GM23338 (cell line): ENCODE measurements around the gene PRKCH.

Experiments
- CTCF ChIP-seq, 2 experiments: fragments of 200-600 bp in 1 of 2; sonication (generic) in 1 of 2; conservative IDR thresholded peaks; 2 replicates each; pipeline versions ENCODE4 v1.5.1 to v1.6.1; 2016 to 2017; ENCODE audit warnings: antibody characterized with exemption in 2 of 2, low read depth in 2 of 2, mild to moderate bottlenecking in 2 of 2, moderate library complexity in 1 of 2
- EZH2 ChIP-seq: fragments of 200-600 bp; sonication (generic); IDR thresholded peaks from one replicate; pipeline ENCODE4 v1.8.0; 2017; ENCODE audit warnings: antibody characterized with exemption, mild to moderate bottlenecking, low read depth; ENCODE audit not compliant: unreplicated experiment
- EZH2phosphoT487 ChIP-seq: fragments of 200-600 bp; sonication (generic); IDR thresholded peaks from one replicate; pipeline ENCODE4 v1.8.1; 2018; ENCODE audit warnings: antibody characterized with exemption; ENCODE audit not compliant: unreplicated experiment
- POLR2AphosphoS5 ChIP-seq: IDR thresholded peaks from 2 replicates; pipeline ENCODE4 v1.6.1; 2016; ENCODE audit warnings: antibody characterized with exemption, low read depth
- ZNF114 ChIP-seq: fragments of 250-450 bp; sonication (Bioruptor Pico); IDR thresholded peaks from 2 replicates; pipeline ENCODE4 v1.5.0; 2020; ENCODE audit warnings: mild to moderate bottlenecking, moderate library complexity

DNA sequence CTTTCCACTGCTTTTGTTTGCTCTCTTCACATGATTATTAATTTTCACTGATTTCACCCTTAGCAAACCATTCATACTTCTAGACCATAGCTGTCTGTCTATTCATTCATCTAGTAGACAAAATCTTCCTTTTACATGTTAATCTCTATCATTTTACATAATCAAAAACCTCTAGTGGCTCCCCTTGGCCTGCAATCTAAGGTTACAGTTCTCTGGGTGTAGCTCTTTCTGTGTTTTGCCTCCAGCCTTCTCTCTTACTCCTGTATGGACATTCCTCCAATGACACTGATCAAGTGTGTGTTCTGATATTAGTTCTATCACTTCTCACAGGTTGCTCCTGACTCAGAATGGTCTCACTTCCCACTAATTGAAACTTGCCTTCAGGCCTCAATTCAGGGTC is 56.4 kb downstream of the PRKCH start:
- TF ChIP-seq EZH2phosphoT487 (no peak), CTCF (conservative IDR thresholded peaks at IDR 0.05; ENCODE audit: low read depth in 2 of 2) (no peak), POLR2AphosphoS5 (no peak), EZH2 (no peak), ZNF114 (CRISPR knock-in tag) (no peak)
